GM18909 (cell line): Measurements from ENCODE around the gene TOX3.

Experiments used
- ATAC-seq: cut with Tn5 transposase; IDR thresholded peaks from one replicate; pipeline ENCODE4 v1.9.1; 2021; ENCODE audit warnings: mild to moderate bottlenecking; ENCODE audit not compliant: unreplicated experiment, poor library complexity

Gene TOX3

GRCh38 chr16:52496051-52496876, 50.7 kb downstream of the TOX3 start:
- ATAC-seq, result no peak

- no peak for ATAC-seq
These were observed 52.3 kb downstream of the TOX3 start for GRCh38 chr16:52494621-52495020.

GRCh38 chr16:52494145-52494544, 52.8 kb downstream of the TOX3 start:
- no peak for ATAC-seq

- ATAC-seq, result peak; percentile 86
These were observed 54.1 kb downstream of the TOX3 start for GRCh38 chr16:52492789-52493357.

- ATAC-seq, result no peak
These were observed 55.7 kb downstream of the TOX3 start for GRCh38 chr16:52491216-52491615.

- no peak for ATAC-seq
These were observed 57.0 kb downstream of the TOX3 start for GRCh38 chr16:52489894-52490293.

- ATAC-seq, result no peak
These were observed 58.1 kb downstream of the TOX3 start for GRCh38 chr16:52488837-52489289.

- no peak for ATAC-seq
These were observed 59.0 kb downstream of the TOX3 start for GRCh38 chr16:52487849-52488457.

- no peak for ATAC-seq
These were observed 66.7 kb downstream of the TOX3 start for GRCh38 chr16:52480237-52480636.

GRCh38 chr16:52476111-52476510, 70.8 kb downstream of the TOX3 start:
- ATAC-seq, result no peak

- ATAC-seq, result no peak
These were observed 72.3 kb downstream of the TOX3 start for GRCh38 chr16:52474679-52475078.

GRCh38 chr16:52473096-52473495, 73.8 kb downstream of the TOX3 start:
- ATAC-seq, result no peak

- ATAC-seq, result no peak
These were observed 75.1 kb downstream of the TOX3 start for GRCh38 chr16:52471650-52472370.

- ATAC-seq, result no peak
These were observed 76.4 kb downstream of the TOX3 start for GRCh38 chr16:52470585-52470984.

- ATAC-seq, result no peak
These were observed 77.2 kb downstream of the TOX3 start for GRCh38 chr16:52469775-52470174.

GRCh38 chr16:52469091-52469490, 77.9 kb downstream of the TOX3 start:
- no peak for ATAC-seq

GRCh38 chr16:52467753-52468152, 79.2 kb downstream of the TOX3 start:
- ATAC-seq, result no peak

GRCh38 chr16:52466994-52467393, 79.9 kb downstream of the TOX3 start:
- no peak for ATAC-seq

- no peak for ATAC-seq
These were observed 81.2 kb downstream of the TOX3 start for GRCh38 chr16:52465711-52466267.

- no peak for ATAC-seq
These were observed 83.0 kb downstream of the TOX3 start for GRCh38 chr16:52463904-52464303.

GRCh38 chr16:52462816-52463215, 84.1 kb downstream of the TOX3 start:
- no peak for ATAC-seq
